CD14-positive monocyte (primary cell): Measurements from ENCODE around the gene FAM9B. TPM values are rescaled to one million over a fixed set of nuclear protein-coding genes. Genes with fewer than 3 reads are reported as not detected.
"Not testable (repeated sequence)": the region's sequence is repeated elsewhere in the genome, so short reads cannot be mapped to it uniquely, and the experiment has no call there.

Experiments used
- DNase-seq, 3 donors: peaks; one replicate each; pipeline ENCODE4 v3.0.0-alpha.2; 2011 to 2022
- H2AFZ ChIP-seq: 2 replicates; pipeline ENCODE4 v1.6.0; 2012; ENCODE audit warnings: mild to moderate bottlenecking, low read depth, low read length, inconsistent platforms; ENCODE audit not compliant: insufficient read depth, poor library complexity, severe bottlenecking
- H3K27ac ChIP-seq, 2 donors: 1 replicate in 1 of 2; 2 replicates in 1 of 2; pipeline ENCODE4 v1.5.1; 2012 to 2013; ENCODE audit warnings: low read length in 2 of 2, control low read depth in 1 of 2, inconsistent platforms in 1 of 2, low read depth in 1 of 2, mild to moderate bottlenecking in 1 of 2
- H3K27me3 ChIP-seq, 2 donors: one replicate each; pipeline versions ENCODE4 v1.6.0 to v1.6.1; 2011 to 2013; ENCODE audit warnings: low read length in 2 of 2; ENCODE audit not compliant: control insufficient read depth in 2 of 2, insufficient read depth in 2 of 2
- H3K36me3 ChIP-seq, 2 donors: replicated peaks in 1 of 2; 1 replicate in 1 of 2; 2 replicates in 1 of 2; pipeline versions ENCODE4 v1.5.1 to v1.6.1; 2012 to 2013; ENCODE audit warnings: low read length in 2 of 2, control low read depth in 1 of 2, inconsistent platforms in 1 of 2, mild to moderate bottlenecking in 1 of 2; ENCODE audit not compliant: insufficient read depth in 2 of 2, control insufficient read depth in 1 of 2
- H3K4me1 ChIP-seq, 2 donors: 1 replicate in 1 of 2; 2 replicates in 1 of 2; pipeline versions ENCODE4 v1.5.1 to v1.6.1; 2012 to 2013; ENCODE audit warnings: low read length in 2 of 2, control low read depth in 1 of 2, inconsistent platforms in 1 of 2, mild to moderate bottlenecking in 1 of 2, moderate library complexity in 1 of 2; ENCODE audit not compliant: insufficient read depth in 2 of 2, control insufficient read depth in 1 of 2
- H3K4me2 ChIP-seq: replicated peaks from 2 replicates; pipeline ENCODE3; 2012; ENCODE audit warnings: low read length, moderate library complexity, mild to moderate bottlenecking; ENCODE audit not compliant: poor library complexity, severe bottlenecking; ENCODE audit errors: extremely low read depth
- H3K4me3 ChIP-seq, 3 experiments: fragments of 200-600 bp in 1 of 3; sonication (generic) in 1 of 3; replicated peaks in 1 of 3; 1 replicate in 2 of 3; 2 replicates in 1 of 3; pipeline ENCODE4 v1.5.1; 2011 to 2013; ENCODE audit warnings: low read length in 3 of 3, mild to moderate bottlenecking in 3 of 3, control low read depth in 2 of 3, low read depth in 2 of 3, inconsistent platforms in 1 of 3, moderate library complexity in 1 of 3
- H3K79me2 ChIP-seq: 2 replicates; pipeline ENCODE4 v1.6.0; 2012; ENCODE audit warnings: mild to moderate bottlenecking, control low read depth, inconsistent platforms, low read length, moderate library complexity; ENCODE audit not compliant: insufficient read depth
- H3K9ac ChIP-seq: 2 replicates; pipeline ENCODE4 v1.6.0; 2017; ENCODE audit warnings: low read length, mild to moderate bottlenecking; ENCODE audit not compliant: insufficient read depth, poor library complexity, severe bottlenecking
- H3K9me3 ChIP-seq, 2 donors: replicated peaks in 1 of 2; 1 replicate in 1 of 2; 2 replicates in 1 of 2; pipeline versions ENCODE4 v1.5.1 to v1.6.1; 2012 to 2013; ENCODE audit warnings: low read length in 2 of 2, control low read depth in 1 of 2; ENCODE audit not compliant: control insufficient read depth in 1 of 2, insufficient read depth in 1 of 2
- H4K20me1 ChIP-seq: 2 replicates; pipeline ENCODE4 v1.6.0; 2012; ENCODE audit warnings: mild to moderate bottlenecking, low read length, control low read depth, moderate library complexity; ENCODE audit not compliant: insufficient read depth
- H3K27ac Mint-ChIP-seq, 7 donors: one replicate each; pipeline ENCODE4 v1.8.0; 2020; ENCODE audit warnings: mild to moderate bottlenecking in 7 of 7, mixed read lengths in 7 of 7, moderate library complexity in 6 of 7, inconsistent platforms in 2 of 7
- H3K27me3 Mint-ChIP-seq, 3 donors: one replicate each; pipeline ENCODE4 v1.8.0; 2021 to 2022; ENCODE audit warnings: low read depth in 3 of 3, mild to moderate bottlenecking in 3 of 3, mixed read lengths in 3 of 3, moderate library complexity in 3 of 3, inconsistent platforms in 1 of 3
- H3K36me3 Mint-ChIP-seq, 2 donors: one replicate each; pipeline ENCODE4 v1.8.0; 2020; ENCODE audit warnings: mixed read lengths in 2 of 2, inconsistent platforms in 1 of 2, mild to moderate bottlenecking in 1 of 2
- H3K4me1 Mint-ChIP-seq: one replicate; pipeline ENCODE4 v1.8.0; 2020; ENCODE audit warnings: mild to moderate bottlenecking, mixed read lengths
- H3K4me3 Mint-ChIP-seq, 2 donors: one replicate each; pipeline ENCODE4 v1.8.0; 2020; ENCODE audit warnings: mild to moderate bottlenecking in 2 of 2, mixed read lengths in 2 of 2, moderate library complexity in 1 of 2
- H3K9me3 Mint-ChIP-seq, 7 donors: one replicate each; pipeline ENCODE4 v1.8.0; 2020 to 2022; ENCODE audit warnings: mixed read lengths in 7 of 7, mild to moderate bottlenecking in 6 of 7, moderate library complexity in 6 of 7, inconsistent platforms in 2 of 7
- WGBS: methylation state at CpG from one replicate; pipeline ENCODE4 v1.1.5; 2013; ENCODE audit warnings: missing lambda C conversion rate; ENCODE audit not compliant: insufficient coverage; 5-methylcytosine and 5-hydroxymethylcytosine counted together
- intact Hi-C, 2 donors: fragments of 100-400 bp; cut with micrococcal nuclease; formaldehyde crosslinking; loops; one replicate each; pipeline versions ENCODE4 v1.15.0 to v1.15.1; 2023
- polyA plus RNA-seq, 3 donors: library from polyadenylated mRNA; depleted of rRNA in 1 of 3; unstranded in 2 of 3; stranded (reverse) in 1 of 3; fragments of 300-500 nt in 2 of 3; fragments of >200 nt in 1 of 3; fragmentation: Illumina TruSeq in 2 of 3; gene quantifications; 1 replicate in 2 of 3; 2 replicates in 1 of 3; pipeline ENCODE4 v1.2.3, GENCODE V29; 2012 to 2021
- TF ChIP-seq, protein P1 (sequence below): fragments of 200-600 bp; IDR thresholded peaks from one replicate; pipeline ENCODE4 v1.8.0; 2022; ENCODE audit warnings: antibody characterized with exemption, mild to moderate bottlenecking

The FAM9B gene
- polyA plus RNA-seq, 3 donors = 0.73 TPM; not detected in 2

DNA sequence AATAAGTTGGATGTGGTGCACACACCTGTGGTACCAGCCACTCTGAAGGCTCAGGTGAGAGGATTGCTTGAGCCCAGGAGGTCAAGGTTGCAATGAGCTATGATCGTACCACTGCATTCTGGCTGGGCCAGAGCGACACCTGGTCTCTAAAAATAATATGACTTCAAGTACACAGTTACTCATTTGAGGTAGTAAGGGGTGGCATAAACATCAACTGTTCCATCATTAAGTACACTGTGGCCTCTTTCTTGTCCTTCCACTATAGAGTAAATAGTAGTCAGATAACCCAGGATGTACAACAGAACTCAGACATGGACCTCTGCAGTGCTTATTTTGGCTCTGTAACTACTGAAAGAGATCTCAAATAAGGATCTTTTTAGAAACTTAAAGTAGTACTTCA lies 10.6 kb downstream of the FAM9B start:
- no peak overlapping the region for H3K27ac Mint-ChIP-seq
- intact Hi-C loops = no loop called here

GRCh38 chrX:9019151-9019550 lies 14.8 kb downstream of the FAM9B start:
- intact Hi-C loops = no loop called here

More for the DNA sequence above, 10.6 kb downstream of the FAM9B start:
- no peaks in the 10 kb centered on the region for H3K4me1 ChIP-seq
- no peaks in the 10 kb centered on the region for H3K9me3 ChIP-seq
- no peaks in the 10 kb centered on the region for H3K36me3 ChIP-seq
- TF ChIP-seq, protein P1, sequence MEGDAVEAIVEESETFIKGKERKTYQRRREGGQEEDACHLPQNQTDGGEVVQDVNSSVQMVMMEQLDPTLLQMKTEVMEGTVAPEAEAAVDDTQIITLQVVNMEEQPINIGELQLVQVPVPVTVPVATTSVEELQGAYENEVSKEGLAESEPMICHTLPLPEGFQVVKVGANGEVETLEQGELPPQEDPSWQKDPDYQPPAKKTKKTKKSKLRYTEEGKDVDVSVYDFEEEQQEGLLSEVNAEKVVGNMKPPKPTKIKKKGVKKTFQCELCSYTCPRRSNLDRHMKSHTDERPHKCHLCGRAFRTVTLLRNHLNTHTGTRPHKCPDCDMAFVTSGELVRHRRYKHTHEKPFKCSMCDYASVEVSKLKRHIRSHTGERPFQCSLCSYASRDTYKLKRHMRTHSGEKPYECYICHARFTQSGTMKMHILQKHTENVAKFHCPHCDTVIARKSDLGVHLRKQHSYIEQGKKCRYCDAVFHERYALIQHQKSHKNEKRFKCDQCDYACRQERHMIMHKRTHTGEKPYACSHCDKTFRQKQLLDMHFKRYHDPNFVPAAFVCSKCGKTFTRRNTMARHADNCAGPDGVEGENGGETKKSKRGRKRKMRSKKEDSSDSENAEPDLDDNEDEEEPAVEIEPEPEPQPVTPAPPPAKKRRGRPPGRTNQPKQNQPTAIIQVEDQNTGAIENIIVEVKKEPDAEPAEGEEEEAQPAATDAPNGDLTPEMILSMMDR = no peak
- no peaks in the 10 kb centered on the region for H3K79me2 ChIP-seq
- no peak overlapping the region for H3K27ac ChIP-seq
- WGBS = no CpG with 5 or more reads among the region's 2 CpGs
- no peak overlapping the region for H3K4me3 ChIP-seq
- H3K4me3 Mint-ChIP-seq = no peak overlapping the region
- H3K4me1 Mint-ChIP-seq = no peaks in the 10 kb centered on the region
- no peaks in the 10 kb centered on the region for H3K27me3 ChIP-seq
- no peak for DNase-seq
- H3K27me3 Mint-ChIP-seq = peaks cover 3 to 6% (median 4%) of the 10 kb centered on the region in 3 donors
- H2AFZ ChIP-seq = no peak overlapping the region
- H4K20me1 ChIP-seq = no peaks in the 10 kb centered on the region
- no peak overlapping the region for H3K9ac ChIP-seq
- H3K9me3 Mint-ChIP-seq = peaks cover 0 to 4% (median 2%) of the 10 kb centered on the region in 7 donors
- H3K36me3 Mint-ChIP-seq = no peaks in the 10 kb centered on the region
- no peak overlapping the region for H3K4me2 ChIP-seq

DNA sequence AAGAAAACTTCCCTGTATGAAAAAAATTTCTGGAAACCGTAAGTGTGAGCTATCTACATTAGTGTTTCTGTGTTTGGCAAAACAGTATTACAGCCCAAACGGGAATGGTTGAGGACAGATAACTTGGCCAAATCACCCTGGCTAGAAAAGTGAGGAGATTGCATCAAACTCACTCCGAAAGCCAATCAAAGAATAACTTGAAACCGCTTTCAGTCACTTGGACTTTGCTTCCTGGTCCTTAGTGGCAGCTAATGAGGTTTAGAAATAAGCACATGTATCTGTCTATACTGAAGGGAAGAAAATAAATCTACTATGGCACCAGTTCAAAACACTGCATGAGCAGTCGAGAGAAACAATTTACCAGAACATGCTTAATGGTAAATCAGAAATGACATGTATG lies 15.6 kb downstream of the FAM9B start:
- H3K9me3 Mint-ChIP-seq, H3K4me3 ChIP-seq, H3K27ac ChIP-seq, H3K9me3 ChIP-seq, H3K4me2 ChIP-seq, H3K9ac ChIP-seq, H4K20me1 ChIP-seq, H3K4me1 ChIP-seq, H3K27me3 ChIP-seq, H3K4me1 Mint-ChIP-seq, H3K4me3 Mint-ChIP-seq, intact Hi-C loops, H3K27me3 Mint-ChIP-seq, H3K79me2 ChIP-seq, DNase-seq, H3K27ac Mint-ChIP-seq, H3K36me3 Mint-ChIP-seq, H3K36me3 ChIP-seq, H2AFZ ChIP-seq: not testable (repeated sequence)
- no CpG with 5 or more reads among the region's 5 CpGs for WGBS

More at GRCh38 chrX:9019151-9019550, 14.8 kb downstream of the FAM9B start:
- H3K9ac ChIP-seq = no peak overlapping the region
- Mint-ChIP-seq H3K27me3 (peaks cover 0 to 3% (median 2%) of the 10 kb centered on the region in 3 donors), H3K4me1 (no peaks in the 10 kb centered on the region), H3K36me3 (no peaks in the 10 kb centered on the region), H3K9me3 (peaks cover 0 to 5% (median 2%) of the 10 kb centered on the region in 7 donors), H3K4me3 (no peak overlapping the region), H3K27ac (no peak overlapping the region)
- H4K20me1 ChIP-seq = no peaks in the 10 kb centered on the region
- no peaks in the 10 kb centered on the region for H3K9me3 ChIP-seq
- no peak overlapping the region for H3K4me2 ChIP-seq
- H3K27ac ChIP-seq = no peak overlapping the region
- no peak for DNase-seq
- WGBS = no CpG with 5 or more reads among the region's 2 CpGs
- H3K27me3 ChIP-seq = no peaks in the 10 kb centered on the region
- TF ChIP-seq, protein P1 = no peak
- H3K4me1 ChIP-seq = no peaks in the 10 kb centered on the region
- H3K36me3 ChIP-seq = no peaks in the 10 kb centered on the region
- H3K4me3 ChIP-seq = no peak overlapping the region
- H3K79me2 ChIP-seq = no peaks in the 10 kb centered on the region
- no peak overlapping the region for H2AFZ ChIP-seq
